HepG2 (cell line): Measurements from ENCODE around the gene CHD2. TPM values are rescaled to one million over a fixed set of nuclear protein-coding genes. Genes with fewer than 3 reads are reported as not detected.
A peak's percentile ranks its signal among the peaks of the same experiment; 100 is the strongest.

Experiments used
- CBX1 ChIP-seq: IDR thresholded peaks from one replicate; pipeline ENCODE4 v1.6.1; 2016; ENCODE audit warnings: antibody characterized with exemption, low read depth
- FIP1L1 ChIP-seq: fragments of 200-400 bp; formaldehyde crosslinking; IDR thresholded peaks from 2 replicates; pipeline ENCODE4 v1.6.1; 2018; ENCODE audit warnings: low read depth, mild to moderate bottlenecking, low read length, moderate library complexity, borderline replicate concordance; ENCODE audit not compliant: insufficient read depth
- HMGA1 ChIP-seq: sonication (generic); formaldehyde crosslinking; conservative IDR thresholded peaks from 2 replicates; pipeline ENCODE4 v1.4.0; 2020; ENCODE audit warnings: missing genetic modification reagents
- NCOA1 ChIP-seq: sonication (generic); formaldehyde crosslinking; IDR thresholded peaks from 2 replicates; pipeline ENCODE4 v1.9.0; 2021; ENCODE audit warnings: missing genetic modification reagents
- SALL1 ChIP-seq: sonication (generic); formaldehyde crosslinking; IDR thresholded peaks from 2 replicates; pipeline ENCODE4 v1.8.0; 2022; ENCODE audit warnings: mild to moderate bottlenecking, missing genetic modification reagents
- SKIL ChIP-seq: sonication (generic); formaldehyde crosslinking; IDR thresholded peaks from 2 replicates; pipeline ENCODE4 v1.8.0; 2022; ENCODE audit warnings: missing genetic modification reagents, mild to moderate bottlenecking, moderate library complexity, borderline replicate concordance
- SRSF4 ChIP-seq: fragments of 200-400 bp; formaldehyde crosslinking; IDR thresholded peaks from one replicate; pipeline ENCODE4 v1.6.1; 2018; ENCODE audit warnings: mild to moderate bottlenecking, low read depth, low read length, moderate library complexity; ENCODE audit not compliant: poor library complexity, severe bottlenecking
- TCF12 ChIP-seq, 2 experiments: fragments of 450-650 bp in 1 of 2; sonication (generic) in 1 of 2; formaldehyde crosslinking in 1 of 2; IDR thresholded peaks; 2 replicates each; pipeline versions ENCODE4 v1.6.1 to v1.8.0; 2017 to 2022; ENCODE audit warnings: antibody characterized with exemption in 1 of 2, mild to moderate bottlenecking in 1 of 2, missing genetic modification reagents in 1 of 2, moderate library complexity in 1 of 2
- TFDP1 ChIP-seq: IDR thresholded peaks from 2 replicates; pipeline ENCODE4 v1.6.1; 2016; ENCODE audit warnings: missing compliant biosample characterization, missing genetic modification reagents, borderline replicate concordance
- ZBED4 ChIP-seq: sonication (generic); formaldehyde crosslinking; IDR thresholded peaks from 2 replicates; pipeline ENCODE4 v1.4.0; 2020; ENCODE audit warnings: missing genetic modification reagents, borderline replicate concordance
- ZBTB43 ChIP-seq: sonication (generic); formaldehyde crosslinking; conservative IDR thresholded peaks from 2 replicates; pipeline ENCODE4 v1.4.0; 2020; ENCODE audit warnings: missing genetic modification reagents
- ZBTB49 ChIP-seq: sonication (generic); formaldehyde crosslinking; IDR thresholded peaks from 2 replicates; pipeline ENCODE4 v1.4.0; 2020; ENCODE audit warnings: missing genetic modification reagents, borderline replicate concordance
- ZNF225 ChIP-seq: sonication (generic); formaldehyde crosslinking; IDR thresholded peaks from 2 replicates; pipeline ENCODE4 v1.4.0; 2020; ENCODE audit warnings: mild to moderate bottlenecking, missing genetic modification reagents
- ZNF256 ChIP-seq: sonication (generic); formaldehyde crosslinking; conservative IDR thresholded peaks from 2 replicates; pipeline ENCODE4 v1.4.0; 2020; ENCODE audit warnings: missing genetic modification reagents
- ZNF451 ChIP-seq: sonication (generic); formaldehyde crosslinking; IDR thresholded peaks from 2 replicates; pipeline ENCODE4 v1.5.0; 2020; ENCODE audit warnings: mild to moderate bottlenecking, missing genetic modification reagents
- ZNF747 ChIP-seq: sonication (generic); formaldehyde crosslinking; IDR thresholded peaks from 2 replicates; pipeline ENCODE4 v1.8.1; 2023; ENCODE audit warnings: missing genetic modification reagents, mild to moderate bottlenecking, borderline replicate concordance
- polyA plus RNA-seq, 8 experiments: library from polyadenylated mRNA; depleted of rRNA in 3 of 8; stranded (reverse) in 7 of 8; unstranded in 1 of 8; fragments of >200 nt; fragmentation: Illumina TruSeq in 4 of 8; extraction: Trizol in 4 of 8; gene quantifications; 2 replicates each; pipeline versions ENCODE4 v1.2.1 to v1.2.3, GENCODE V29; 2011 to 2016; ENCODE audit warnings: low read depth in 4 of 8, missing spikeins in 1 of 8, mixed read lengths in 1 of 8; ENCODE audit not compliant: insufficient read depth in 1 of 8
- total RNA-seq, 5 experiments: library from RNA; depleted of rRNA; stranded (reverse); fragments of >200 nt; fragmentation: Illumina TruSeq; extraction: Trizol; gene quantifications; 2 replicates each; pipeline ENCODE4 v1.2.3, GENCODE V29; 2016; ENCODE audit warnings: low read depth in 1 of 5

CHD2 gene
- total and polyA plus RNA-seq, 2 of the 13 experiments (the other 11 are each of a cell fraction or from before 2014, with no cell fraction given): 54.0 to 54.1 TPM

GRCh38 chr15:92903966-92904721 lies 4.0 kb downstream of the CHD2 start (continued):
- peak; percentile 60; the same call in 1 of the 2 replicates for TF ChIP-seq TFDP1
- TF ChIP-seq SKIL (CRISPR knock-in tag): peak; percentile 82; the same call in 1 of the 2 replicates
- TF ChIP-seq NCOA1 (CRISPR knock-in tag): peak; percentile 67; the same call in 1 of the 2 replicates
- peak; percentile 89 for TF ChIP-seq CBX1
- no peak for TF ChIP-seq ZBED4 (CRISPR knock-in tag)
- TF ChIP-seq ZBTB43 (CRISPR knock-in tag): peak; percentile 76; the same call in 1 of the 2 replicates
- peak; percentile 94 for TF ChIP-seq SALL1 (CRISPR knock-in tag)
- TF ChIP-seq ZNF256 (CRISPR knock-in tag): no peak; the same call in 1 of the 2 replicates
- TF ChIP-seq SRSF4: no peak
- TF ChIP-seq ZBTB49 (CRISPR knock-in tag): no peak
- TF ChIP-seq FIP1L1: peak; percentile 83; the same call in 1 of the 2 replicates
- peak; percentile 42; the same call in 1 of the 2 replicates for TF ChIP-seq ZNF747 (CRISPR knock-in tag)
- TF ChIP-seq TCF12 (IDR thresholded peaks at IDR 0.05): no peak
- TF ChIP-seq TCF12 (CRISPR knock-in tag; IDR thresholded peaks at IDR 0.05): 0 out of 2 replicates have a peak, but pooled peaks have one; percentile 67
- TF ChIP-seq ZNF451 (CRISPR knock-in tag): no peak; the same call in 1 of the 2 replicates
- no peak for TF ChIP-seq HMGA1
- TF ChIP-seq ZNF225 (CRISPR knock-in tag): no peak
